OCI-LY1 (cell line): ENCODE data around the gene CNTNAP2.

Source experiments
- H2AFZ ChIP-seq: fragments of 200-600 bp; sonication (generic), shearing (Covaris generic); 2 replicates; pipeline ENCODE4 v1.6.0; 2014; ENCODE audit warnings: antibody characterized with exemption, mild to moderate bottlenecking, low read length
- H3F3A ChIP-seq: fragments of 200-600 bp; sonication (generic), shearing (Covaris generic); 2 replicates; pipeline ENCODE4 v1.6.0; 2014; ENCODE audit warnings: mild to moderate bottlenecking, antibody characterized with exemption, low read length, moderate library complexity; ENCODE audit not compliant: insufficient read depth
- H3K27ac ChIP-seq: fragments of 200-600 bp; sonication (generic); 2 replicates; pipeline ENCODE4 v1.5.1; 2014; ENCODE audit warnings: low read length, mixed run types, mild to moderate bottlenecking, low read depth; ENCODE audit not compliant: poor library complexity, severe bottlenecking
- H3K27me3 ChIP-seq: fragments of 200-600 bp; sonication (generic); 2 replicates; pipeline ENCODE4 v1.6.0; 2014; ENCODE audit warnings: antibody characterized with exemption, mild to moderate bottlenecking, low read length, moderate library complexity; ENCODE audit not compliant: insufficient read depth
- H3K36me3 ChIP-seq: fragments of 200-600 bp; sonication (generic); 2 replicates; pipeline ENCODE4 v1.6.1; 2014; ENCODE audit warnings: mild to moderate bottlenecking, antibody characterized with exemption, low read length, moderate library complexity, mixed read lengths; ENCODE audit not compliant: insufficient read depth
- H3K4me1 ChIP-seq: fragments of 200-600 bp; sonication (generic); 2 replicates; pipeline ENCODE4 v1.5.1; 2014; ENCODE audit warnings: mild to moderate bottlenecking, low read length, moderate library complexity; ENCODE audit not compliant: insufficient read depth, severe bottlenecking
- H3K4me2 ChIP-seq: fragments of 200-600 bp; sonication (generic), shearing (Covaris generic); 2 replicates; pipeline ENCODE4 v1.6.1; 2014; ENCODE audit warnings: low read length
- H3K4me3 ChIP-seq: fragments of 200-600 bp; sonication (generic); 2 replicates; pipeline ENCODE4 v1.5.1; 2014; ENCODE audit warnings: low read length, low read depth, mild to moderate bottlenecking, mixed read lengths; ENCODE audit not compliant: poor library complexity, severe bottlenecking
- H3K79me2 ChIP-seq: fragments of 200-600 bp; shearing (Covaris generic); 2 replicates; pipeline ENCODE4 v1.6.1; 2016; ENCODE audit warnings: mixed run types, low read length, mixed read lengths; ENCODE audit not compliant: insufficient read depth
- H3K9ac ChIP-seq: fragments of 200-600 bp; sonication (generic), shearing (Covaris generic); 2 replicates; pipeline ENCODE4 v1.6.1; 2014; ENCODE audit warnings: mild to moderate bottlenecking, low read length, mixed read lengths
- H3K9me2 ChIP-seq: fragments of 200-600 bp; sonication (generic), shearing (Covaris generic); 2 replicates; pipeline ENCODE4 v1.6.1; 2014; ENCODE audit warnings: low read depth, mild to moderate bottlenecking, low read length, mixed read lengths
- H3K9me3 ChIP-seq: fragments of 200-600 bp; shearing (Covaris generic); 2 replicates; pipeline ENCODE4 v1.6.1; 2014; ENCODE audit warnings: low read length, mixed read lengths
- H4K20me1 ChIP-seq: fragments of 200-600 bp; sonication (generic), shearing (Covaris generic); 2 replicates; pipeline ENCODE4 v1.6.0; 2016; ENCODE audit warnings: mild to moderate bottlenecking, low read length; ENCODE audit not compliant: insufficient read depth
- CTCF ChIP-seq: fragments of 200-600 bp; sonication (generic), shearing (Covaris generic); IDR thresholded peaks from 2 replicates; pipeline ENCODE4 v1.5.1; 2017; ENCODE audit warnings: mild to moderate bottlenecking, antibody characterized with exemption, low read length, moderate library complexity, mixed read lengths
- EZH2 ChIP-seq: fragments of 200-600 bp; sonication (generic), shearing (Covaris generic); IDR thresholded peaks from 2 replicates; pipeline ENCODE4 v1.8.0; 2017; ENCODE audit warnings: borderline replicate concordance, mixed run types, mild to moderate bottlenecking, antibody characterized with exemption, low read length, moderate library complexity, mixed read lengths

The CNTNAP2 gene

DNA sequence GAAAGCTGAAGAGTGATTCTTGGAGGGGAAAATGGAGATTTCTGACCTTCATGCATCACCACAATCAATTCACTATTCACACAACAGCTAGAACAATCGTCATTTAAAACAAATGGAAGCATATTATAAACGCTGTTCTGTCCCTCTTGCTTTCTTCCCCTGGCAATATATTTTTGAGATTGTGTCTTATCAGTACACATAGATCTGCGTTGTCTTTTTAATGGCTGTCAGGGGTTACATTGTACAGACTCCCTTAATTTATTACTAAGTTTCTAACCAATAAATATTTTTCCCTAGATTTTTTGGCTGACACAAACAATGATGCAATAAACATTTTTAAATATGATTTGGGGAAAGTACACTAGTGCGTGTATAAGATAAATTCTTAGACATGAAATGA, 1358.3 kb downstream of the CNTNAP2 start:
- Histone ChIP-seq H3F3A (no peaks in the 10 kb centered on the region), H3K27ac (no peak overlapping the region), H3K27me3 (no peaks in the 10 kb centered on the region), H3K9me3 (no peaks in the 10 kb centered on the region), H3K9ac (no peak overlapping the region), H3K9me2 (no peaks in the 10 kb centered on the region), H3K4me2 (no peak overlapping the region), H3K36me3 (no peaks in the 10 kb centered on the region), H3K4me3 (no peak overlapping the region), H3K79me2 (no peaks in the 10 kb centered on the region), H2AFZ (no peak overlapping the region), H3K4me1 (no peaks in the 10 kb centered on the region), H4K20me1 (no peaks in the 10 kb centered on the region)
- TF ChIP-seq CTCF (no peak), EZH2 (no peak)

GRCh38 chr7:147477526-147477925, 1360.9 kb downstream of the CNTNAP2 start:
- Histone ChIP-seq H3K4me2 (no peak overlapping the region), H3K27me3 (no peaks in the 10 kb centered on the region), H3F3A (no peaks in the 10 kb centered on the region), H3K9me3 (no peaks in the 10 kb centered on the region), H3K27ac (no peak overlapping the region), H3K9me2 (no peaks in the 10 kb centered on the region), H3K4me3 (no peak overlapping the region), H3K36me3 (no peaks in the 10 kb centered on the region), H2AFZ (no peak overlapping the region), H3K79me2 (no peaks in the 10 kb centered on the region), H3K4me1 (no peaks in the 10 kb centered on the region), H3K9ac (no peak overlapping the region), H4K20me1 (no peaks in the 10 kb centered on the region)
- no peak for TF ChIP-seq CTCF
- no peak for TF ChIP-seq EZH2

DNA sequence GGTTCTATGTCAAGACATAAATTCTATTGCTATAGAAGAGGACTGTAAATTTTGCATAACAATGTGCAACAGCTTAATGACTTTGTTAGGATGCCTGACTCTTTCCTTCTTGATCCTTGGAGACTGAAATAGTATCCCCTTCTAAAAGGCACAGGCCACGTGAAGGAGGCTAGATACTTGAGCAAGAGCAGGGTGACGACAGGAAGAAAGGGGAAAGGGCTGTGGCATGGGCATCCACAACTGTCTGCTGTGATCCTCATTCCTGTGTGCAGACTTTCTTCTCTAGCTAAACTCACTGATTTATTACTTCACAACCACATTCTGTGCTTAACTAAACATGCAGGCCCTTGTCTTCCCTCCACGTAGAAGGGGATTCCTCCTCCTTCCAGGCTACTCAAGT, 1362.2 kb downstream of the CNTNAP2 start:
- TF ChIP-seq EZH2, result no peak
- no peak for TF ChIP-seq CTCF
- Histone ChIP-seq H3K27me3 (no peaks in the 10 kb centered on the region), H3K4me2 (no peak overlapping the region), H3K79me2 (no peaks in the 10 kb centered on the region), H3K36me3 (no peaks in the 10 kb centered on the region), H2AFZ (no peak overlapping the region), H3K27ac (no peak overlapping the region), H3K9ac (no peak overlapping the region), H3K4me3 (no peak overlapping the region), H3K9me3 (no peaks in the 10 kb centered on the region), H3K9me2 (no peaks in the 10 kb centered on the region), H4K20me1 (no peaks in the 10 kb centered on the region), H3F3A (no peaks in the 10 kb centered on the region), H3K4me1 (no peaks in the 10 kb centered on the region)
